K562 (cell line): ENCODE data around the gene SLC30A7. TPM values are rescaled to one million over a fixed set of nuclear protein-coding genes. Genes with fewer than 3 reads are reported as not detected.

Source experiments
- EP400 ChIP-seq: fragments of 450-650 bp; IDR thresholded peaks from 2 replicates; pipeline ENCODE4 v1.6.1; 2017; ENCODE audit warnings: antibody characterized with exemption, mild to moderate bottlenecking, moderate library complexity
- FOXK2 ChIP-seq, 2 experiments: fragments of 450-650 bp; IDR thresholded peaks in 1 of 2; conservative IDR thresholded peaks in 1 of 2; 2 replicates each; pipeline ENCODE4 v1.6.1; 2016; ENCODE audit warnings: low read depth in 2 of 2, mild to moderate bottlenecking in 1 of 2
- KDM2B ChIP-seq: fragments of 250-450 bp; sonication (Bioruptor Pico); IDR thresholded peaks from 2 replicates; pipeline ENCODE4 v1.8.0; 2021; ENCODE audit warnings: mild to moderate bottlenecking, moderate library complexity
- LARP7 ChIP-seq: fragments of 450-650 bp; IDR thresholded peaks from 2 replicates; pipeline ENCODE4 v1.6.1; 2016
- MAZ ChIP-seq, 2 experiments: fragments of 450-650 bp in 1 of 2; sonication (generic) in 1 of 2; formaldehyde crosslinking; IDR thresholded peaks in 1 of 2; conservative IDR thresholded peaks in 1 of 2; 2 replicates each; pipeline versions ENCODE4 v1.4.0 to v1.5.0; 2020; ENCODE audit warnings: mild to moderate bottlenecking in 1 of 2, missing genetic modification reagents in 1 of 2
- MTA1 ChIP-seq: fragments of 450-650 bp; IDR thresholded peaks from 2 replicates; pipeline ENCODE4 v1.6.1; 2017; ENCODE audit warnings: borderline replicate concordance
- NCOR1 ChIP-seq: fragments of 450-650 bp; IDR thresholded peaks from 2 replicates; pipeline ENCODE4 v1.6.1; 2016; ENCODE audit warnings: mild to moderate bottlenecking, moderate library complexity
- NEUROD1 ChIP-seq: fragments of 150-350 bp; IDR thresholded peaks from 2 replicates; pipeline ENCODE4 v1.6.1; 2014; ENCODE audit warnings: borderline replicate concordance, low read length, low read depth; ENCODE audit not compliant: partially characterized antibody
- PML ChIP-seq: IDR thresholded peaks from 2 replicates; pipeline ENCODE4 v1.6.1; 2012; ENCODE audit warnings: low read length, inconsistent platforms
- POLR2B ChIP-seq: fragments of 450-650 bp; IDR thresholded peaks from 2 replicates; pipeline ENCODE4 v1.6.1; 2018; ENCODE audit warnings: low read depth; ENCODE audit not compliant: partially characterized antibody
- PRPF4 ChIP-seq: fragments of 200-400 bp; formaldehyde crosslinking; IDR thresholded peaks from one replicate; pipeline ENCODE4 v1.6.1; 2017; ENCODE audit warnings: low read length, low read depth, mild to moderate bottlenecking; ENCODE audit not compliant: insufficient read depth, poor library complexity, severe bottlenecking
- RFX7 ChIP-seq: fragments of 250-450 bp; sonication (Bioruptor Pico); IDR thresholded peaks from 2 replicates; pipeline ENCODE4 v1.5.1; 2021; ENCODE audit warnings: mild to moderate bottlenecking
- RUNX1 ChIP-seq: sonication (generic); IDR thresholded peaks from 2 replicates; pipeline ENCODE4 v1.6.1; 2016; ENCODE audit warnings: antibody characterized with exemption, low read depth
- ZNF561 ChIP-seq: fragments of 450-650 bp; formaldehyde crosslinking; conservative IDR thresholded peaks from 2 replicates; pipeline ENCODE4 v1.4.0; 2020; ENCODE audit warnings: mild to moderate bottlenecking, moderate library complexity
- ZNF77 ChIP-seq: fragments of 250-450 bp; sonication (Bioruptor Pico); IDR thresholded peaks from 2 replicates; pipeline ENCODE4 v1.5.0; 2020
- polyA plus RNA-seq, 8 experiments: library from polyadenylated mRNA; depleted of rRNA in 4 of 8; stranded (reverse) in 5 of 8; unstranded in 3 of 8; fragments of >200 nt; fragmentation: Nextera tagmentation in 2 of 8; fragmentation: Illumina TruSeq in 1 of 8; extraction: Ambion mirVana in 2 of 8; extraction: Trizol in 1 of 8; gene quantifications; 2 replicates each; pipeline versions ENCODE4 v1.2.1 to v1.2.3, GENCODE V29; 2011 to 2014; ENCODE audit warnings: inconsistent platforms in 1 of 8, missing spikeins in 1 of 8
- total RNA-seq, 7 experiments: library from RNA; depleted of rRNA in 6 of 7; stranded (reverse); fragments of >200 nt in 6 of 7; fragmentation: Illumina TruSeq in 2 of 7; extraction: Trizol in 2 of 7; gene quantifications; 2 replicates each; pipeline versions ENCODE4 v1.2.1 to v1.2.3, GENCODE V29; 2011 to 2021; ENCODE audit warnings: low replicate concordance in 1 of 7
- TF ChIP-seq, protein P1 (sequence below): sonication (generic); formaldehyde crosslinking; IDR thresholded peaks from 2 replicates; pipeline ENCODE4 v1.4.0; 2020; ENCODE audit warnings: mild to moderate bottlenecking, missing genetic modification reagents
- TF ChIP-seq, protein P2 (sequence below): IDR thresholded peaks from 2 replicates; pipeline ENCODE4 v1.6.1; 2016; ENCODE audit warnings: missing genetic modification characterization, missing compliant biosample characterization
- TF ChIP-seq, protein P3 (sequence below): sonication (generic); formaldehyde crosslinking; IDR thresholded peaks from 2 replicates; pipeline ENCODE4 v1.8.0; 2022; ENCODE audit warnings: mild to moderate bottlenecking, missing genetic modification reagents, borderline replicate concordance
- TF ChIP-seq, protein P4 (sequence below): fragments of 250-450 bp; sonication (Bioruptor Pico); IDR thresholded peaks from 2 replicates; pipeline ENCODE4 v1.5.0; 2020; ENCODE audit warnings: mild to moderate bottlenecking
- TF ChIP-seq, protein P5 (sequence below): fragments of 450-650 bp; formaldehyde crosslinking; conservative IDR thresholded peaks from 2 replicates; pipeline ENCODE4 v1.4.0; 2022; ENCODE audit warnings: mild to moderate bottlenecking, missing genetic modification characterization

Gene SLC30A7
- total and polyA plus RNA-seq, 9 of the 15 experiments (the other 6 are each of a cell fraction or from before 2014, with no cell fraction given) = 3.5 to 17.1 (median 7.2) TPM

DNA sequence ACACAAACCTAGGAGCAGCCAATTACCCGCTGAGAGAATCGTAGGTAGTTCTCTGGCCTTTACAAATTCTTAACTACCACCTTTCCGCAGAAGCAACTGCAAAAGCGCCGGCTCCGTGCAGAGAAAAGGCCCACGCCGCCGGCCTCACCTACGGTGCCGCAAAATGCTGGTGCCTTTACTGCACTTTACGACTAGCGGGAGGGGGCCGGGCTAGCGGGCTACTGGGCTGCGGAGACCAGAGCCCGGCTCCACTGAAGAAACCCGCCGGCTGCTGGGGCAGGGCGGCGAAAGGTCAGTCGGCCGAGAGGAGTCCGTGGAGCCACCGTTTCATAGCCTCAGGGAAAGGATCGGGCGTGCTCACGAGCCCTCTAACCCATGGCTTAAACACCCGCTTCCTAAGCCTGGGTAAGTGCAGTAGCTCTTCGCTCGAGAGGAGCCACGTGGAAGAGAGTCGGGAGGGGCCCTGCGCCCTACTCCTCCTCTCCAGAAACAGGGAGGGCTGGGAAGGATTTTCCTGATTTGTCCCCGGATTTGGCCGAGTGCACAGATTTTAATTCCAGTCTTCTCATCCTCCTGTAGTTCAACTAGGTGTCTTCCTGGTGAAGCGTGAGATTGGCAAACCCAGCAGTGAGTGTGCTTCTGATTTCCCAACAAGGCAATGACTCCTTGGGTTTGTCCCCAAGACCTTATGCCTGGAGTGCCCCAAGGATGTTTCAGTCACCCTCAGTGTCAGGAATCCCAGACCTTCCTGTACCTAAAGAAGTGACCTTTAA is 130.0 kb downstream of the SLC30A7 start, which contains the start of gene DPH5 (continued):
- TF ChIP-seq, protein P1, sequence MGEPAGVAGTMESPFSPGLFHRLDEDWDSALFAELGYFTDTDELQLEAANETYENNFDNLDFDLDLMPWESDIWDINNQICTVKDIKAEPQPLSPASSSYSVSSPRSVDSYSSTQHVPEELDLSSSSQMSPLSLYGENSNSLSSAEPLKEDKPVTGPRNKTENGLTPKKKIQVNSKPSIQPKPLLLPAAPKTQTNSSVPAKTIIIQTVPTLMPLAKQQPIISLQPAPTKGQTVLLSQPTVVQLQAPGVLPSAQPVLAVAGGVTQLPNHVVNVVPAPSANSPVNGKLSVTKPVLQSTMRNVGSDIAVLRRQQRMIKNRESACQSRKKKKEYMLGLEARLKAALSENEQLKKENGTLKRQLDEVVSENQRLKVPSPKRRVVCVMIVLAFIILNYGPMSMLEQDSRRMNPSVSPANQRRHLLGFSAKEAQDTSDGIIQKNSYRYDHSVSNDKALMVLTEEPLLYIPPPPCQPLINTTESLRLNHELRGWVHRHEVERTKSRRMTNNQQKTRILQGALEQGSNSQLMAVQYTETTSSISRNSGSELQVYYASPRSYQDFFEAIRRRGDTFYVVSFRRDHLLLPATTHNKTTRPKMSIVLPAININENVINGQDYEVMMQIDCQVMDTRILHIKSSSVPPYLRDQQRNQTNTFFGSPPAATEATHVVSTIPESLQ = no peak
- TF ChIP-seq, protein P2, sequence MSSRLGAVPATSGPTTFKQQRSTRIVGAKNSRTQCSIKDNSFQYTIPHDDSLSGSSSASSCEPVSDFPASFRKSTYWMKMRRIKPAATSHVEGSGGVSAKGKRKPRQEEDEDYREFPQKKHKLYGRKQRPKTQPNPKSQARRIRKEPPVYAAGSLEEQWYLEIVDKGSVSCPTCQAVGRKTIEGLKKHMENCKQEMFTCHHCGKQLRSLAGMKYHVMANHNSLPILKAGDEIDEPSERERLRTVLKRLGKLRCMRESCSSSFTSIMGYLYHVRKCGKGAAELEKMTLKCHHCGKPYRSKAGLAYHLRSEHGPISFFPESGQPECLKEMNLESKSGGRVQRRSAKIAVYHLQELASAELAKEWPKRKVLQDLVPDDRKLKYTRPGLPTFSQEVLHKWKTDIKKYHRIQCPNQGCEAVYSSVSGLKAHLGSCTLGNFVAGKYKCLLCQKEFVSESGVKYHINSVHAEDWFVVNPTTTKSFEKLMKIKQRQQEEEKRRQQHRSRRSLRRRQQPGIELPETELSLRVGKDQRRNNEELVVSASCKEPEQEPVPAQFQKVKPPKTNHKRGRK (tag) = no peak
- peak; percentile 29 to 32; a peak in 1 of 4 replicates for TF ChIP-seq FOXK2 (conservative IDR thresholded peaks at IDR 0.05 in 1 of 2, IDR thresholded peaks at IDR 0.05 in 1 of 2; ENCODE audit: low read depth in 2 of 2)
- TF ChIP-seq MAZ (CRISPR knock-in tag; conservative IDR thresholded peaks at IDR 0.05 in 1 of 2, IDR thresholded peaks at IDR 0.05 in 1 of 2) = peak; percentile 93 to 99
- no peak for TF ChIP-seq KDM2B (CRISPR knock-in tag)
- TF ChIP-seq RUNX1 = no peak
- 0 out of 2 replicates have a peak, but pooled peaks have one; percentile 31 for TF ChIP-seq NCOR1
- TF ChIP-seq LARP7 = peak; percentile 82; the same call in 1 of the 2 replicates
- TF ChIP-seq, protein P3, sequence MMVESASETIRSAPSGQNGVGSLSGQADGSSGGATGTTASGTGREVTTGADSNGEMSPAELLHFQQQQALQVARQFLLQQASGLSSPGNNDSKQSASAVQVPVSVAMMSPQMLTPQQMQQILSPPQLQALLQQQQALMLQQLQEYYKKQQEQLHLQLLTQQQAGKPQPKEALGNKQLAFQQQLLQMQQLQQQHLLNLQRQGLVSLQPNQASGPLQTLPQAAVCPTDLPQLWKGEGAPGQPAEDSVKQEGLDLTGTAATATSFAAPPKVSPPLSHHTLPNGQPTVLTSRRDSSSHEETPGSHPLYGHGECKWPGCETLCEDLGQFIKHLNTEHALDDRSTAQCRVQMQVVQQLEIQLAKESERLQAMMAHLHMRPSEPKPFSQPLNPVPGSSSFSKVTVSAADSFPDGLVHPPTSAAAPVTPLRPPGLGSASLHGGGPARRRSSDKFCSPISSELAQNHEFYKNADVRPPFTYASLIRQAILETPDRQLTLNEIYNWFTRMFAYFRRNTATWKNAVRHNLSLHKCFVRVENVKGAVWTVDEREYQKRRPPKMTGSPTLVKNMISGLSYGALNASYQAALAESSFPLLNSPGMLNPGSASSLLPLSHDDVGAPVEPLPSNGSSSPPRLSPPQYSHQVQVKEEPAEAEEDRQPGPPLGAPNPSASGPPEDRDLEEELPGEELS (CRISPR knock-in tag) = no peak
- TF ChIP-seq, protein P4, sequence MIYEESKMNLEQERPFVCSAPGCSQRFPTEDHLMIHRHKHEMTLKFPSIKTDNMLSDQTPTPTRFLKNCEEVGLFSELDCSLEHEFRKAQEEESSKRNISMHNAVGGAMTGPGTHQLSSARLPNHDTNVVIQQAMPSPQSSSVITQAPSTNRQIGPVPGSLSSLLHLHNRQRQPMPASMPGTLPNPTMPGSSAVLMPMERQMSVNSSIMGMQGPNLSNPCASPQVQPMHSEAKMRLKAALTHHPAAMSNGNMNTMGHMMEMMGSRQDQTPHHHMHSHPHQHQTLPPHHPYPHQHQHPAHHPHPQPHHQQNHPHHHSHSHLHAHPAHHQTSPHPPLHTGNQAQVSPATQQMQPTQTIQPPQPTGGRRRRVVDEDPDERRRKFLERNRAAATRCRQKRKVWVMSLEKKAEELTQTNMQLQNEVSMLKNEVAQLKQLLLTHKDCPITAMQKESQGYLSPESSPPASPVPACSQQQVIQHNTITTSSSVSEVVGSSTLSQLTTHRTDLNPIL = no peak
- TF ChIP-seq MTA1 = no peak
- TF ChIP-seq ZNF77 (CRISPR knock-in tag) = no peak
- TF ChIP-seq PRPF4 = no peak
- TF ChIP-seq RFX7 (CRISPR knock-in tag) = no peak
- TF ChIP-seq ZNF561 (CRISPR knock-in tag) = no peak
- TF ChIP-seq POLR2B = peak; percentile 91
- TF ChIP-seq NEUROD1 = no peak
- TF ChIP-seq PML = peak; percentile 82
- peak; percentile 99 for TF ChIP-seq EP400
- TF ChIP-seq, protein P5, sequence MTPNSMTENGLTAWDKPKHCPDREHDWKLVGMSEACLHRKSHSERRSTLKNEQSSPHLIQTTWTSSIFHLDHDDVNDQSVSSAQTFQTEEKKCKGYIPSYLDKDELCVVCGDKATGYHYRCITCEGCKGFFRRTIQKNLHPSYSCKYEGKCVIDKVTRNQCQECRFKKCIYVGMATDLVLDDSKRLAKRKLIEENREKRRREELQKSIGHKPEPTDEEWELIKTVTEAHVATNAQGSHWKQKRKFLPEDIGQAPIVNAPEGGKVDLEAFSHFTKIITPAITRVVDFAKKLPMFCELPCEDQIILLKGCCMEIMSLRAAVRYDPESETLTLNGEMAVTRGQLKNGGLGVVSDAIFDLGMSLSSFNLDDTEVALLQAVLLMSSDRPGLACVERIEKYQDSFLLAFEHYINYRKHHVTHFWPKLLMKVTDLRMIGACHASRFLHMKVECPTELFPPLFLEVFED (CRISPR knock-in tag) = no peak
